Measurements from ENCODE around the gene IL4R. TPM values are rescaled to one million over a fixed set of nuclear protein-coding genes. Genes with fewer than 3 reads are reported as not detected.

The IL4R gene
- total and polyA plus RNA-seq, 2 experiments from 2014 or later = 6.4 to 17.6 TPM

DNA sequence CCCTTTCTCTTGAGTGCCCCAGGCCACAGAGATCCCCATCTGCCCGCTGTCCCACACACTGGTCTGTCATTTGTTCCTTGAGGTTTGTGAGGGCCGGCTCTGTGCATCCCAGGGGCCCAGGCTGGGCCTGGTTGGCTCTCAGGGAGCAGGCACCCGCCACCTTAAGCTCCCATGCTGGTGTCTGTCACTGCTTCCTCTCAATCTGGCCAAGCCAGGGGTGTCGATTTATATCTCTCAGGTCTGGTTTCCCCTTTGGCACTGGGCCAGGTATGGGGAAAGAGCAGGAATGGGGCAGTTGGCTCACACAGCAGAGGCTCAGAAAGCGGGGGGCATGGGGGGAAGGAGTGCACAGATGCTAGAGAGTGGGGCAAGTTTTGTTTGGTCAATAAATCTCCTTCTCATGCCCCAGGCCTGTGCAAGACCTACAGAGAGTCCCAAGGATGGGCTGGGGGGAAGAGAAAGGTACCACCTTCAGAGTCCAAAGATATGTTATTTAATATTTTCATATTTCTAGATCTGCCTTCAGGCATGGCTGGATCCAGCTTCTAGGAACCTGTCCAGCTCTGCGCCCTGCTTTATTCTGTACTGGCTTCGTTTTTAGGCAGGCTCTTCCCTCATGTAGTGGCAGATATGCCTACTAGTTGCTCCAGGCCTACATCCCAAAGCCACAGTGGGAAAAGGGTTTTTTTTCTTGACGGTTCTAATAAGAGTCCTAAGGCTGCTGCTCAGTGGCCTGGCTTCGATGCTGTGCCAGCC lies 34.3 kb downstream of the IL4R start:
- TF ChIP-seq STAT1 (IDR thresholded peaks at IDR 0.05; ENCODE audit: unreplicated experiment) (no peak), REST (IDR thresholded peaks at IDR 0.05; ENCODE audit: unreplicated experiment) (no peak), JUNB (IDR thresholded peaks at IDR 0.05; ENCODE audit: unreplicated experiment) (no peak), NANOG (IDR thresholded peaks at IDR 0.05; ENCODE audit: borderline replicate concordance) (no peak), ETS1 (IDR thresholded peaks at IDR 0.05) (no peak), EZH2phosphoT487 (IDR thresholded peaks at IDR 0.05; ENCODE audit: unreplicated experiment) (no peak), EZH2 (IDR thresholded peaks at IDR 0.05; ENCODE audit: low read depth, unreplicated experiment) (no peak), ZNF331 (CRISPR knock-in tag; IDR thresholded peaks at IDR 0.05; ENCODE audit: low read depth) (no peak), CREB1 (CRISPR knock-in tag; IDR thresholded peaks at IDR 0.05; ENCODE audit: low read depth) (no peak), ZNF114 (CRISPR knock-in tag; IDR thresholded peaks at IDR 0.05) (no peak), POLR2AphosphoS5 (IDR thresholded peaks at IDR 0.05; ENCODE audit: low read depth) (no peak)
- TF ChIP-seq, protein P1, sequence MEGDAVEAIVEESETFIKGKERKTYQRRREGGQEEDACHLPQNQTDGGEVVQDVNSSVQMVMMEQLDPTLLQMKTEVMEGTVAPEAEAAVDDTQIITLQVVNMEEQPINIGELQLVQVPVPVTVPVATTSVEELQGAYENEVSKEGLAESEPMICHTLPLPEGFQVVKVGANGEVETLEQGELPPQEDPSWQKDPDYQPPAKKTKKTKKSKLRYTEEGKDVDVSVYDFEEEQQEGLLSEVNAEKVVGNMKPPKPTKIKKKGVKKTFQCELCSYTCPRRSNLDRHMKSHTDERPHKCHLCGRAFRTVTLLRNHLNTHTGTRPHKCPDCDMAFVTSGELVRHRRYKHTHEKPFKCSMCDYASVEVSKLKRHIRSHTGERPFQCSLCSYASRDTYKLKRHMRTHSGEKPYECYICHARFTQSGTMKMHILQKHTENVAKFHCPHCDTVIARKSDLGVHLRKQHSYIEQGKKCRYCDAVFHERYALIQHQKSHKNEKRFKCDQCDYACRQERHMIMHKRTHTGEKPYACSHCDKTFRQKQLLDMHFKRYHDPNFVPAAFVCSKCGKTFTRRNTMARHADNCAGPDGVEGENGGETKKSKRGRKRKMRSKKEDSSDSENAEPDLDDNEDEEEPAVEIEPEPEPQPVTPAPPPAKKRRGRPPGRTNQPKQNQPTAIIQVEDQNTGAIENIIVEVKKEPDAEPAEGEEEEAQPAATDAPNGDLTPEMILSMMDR (conservative IDR thresholded peaks at IDR 0.05; ENCODE audit: low read depth in 2 of 2) = no peak
- TF ChIP-seq, protein P2, sequence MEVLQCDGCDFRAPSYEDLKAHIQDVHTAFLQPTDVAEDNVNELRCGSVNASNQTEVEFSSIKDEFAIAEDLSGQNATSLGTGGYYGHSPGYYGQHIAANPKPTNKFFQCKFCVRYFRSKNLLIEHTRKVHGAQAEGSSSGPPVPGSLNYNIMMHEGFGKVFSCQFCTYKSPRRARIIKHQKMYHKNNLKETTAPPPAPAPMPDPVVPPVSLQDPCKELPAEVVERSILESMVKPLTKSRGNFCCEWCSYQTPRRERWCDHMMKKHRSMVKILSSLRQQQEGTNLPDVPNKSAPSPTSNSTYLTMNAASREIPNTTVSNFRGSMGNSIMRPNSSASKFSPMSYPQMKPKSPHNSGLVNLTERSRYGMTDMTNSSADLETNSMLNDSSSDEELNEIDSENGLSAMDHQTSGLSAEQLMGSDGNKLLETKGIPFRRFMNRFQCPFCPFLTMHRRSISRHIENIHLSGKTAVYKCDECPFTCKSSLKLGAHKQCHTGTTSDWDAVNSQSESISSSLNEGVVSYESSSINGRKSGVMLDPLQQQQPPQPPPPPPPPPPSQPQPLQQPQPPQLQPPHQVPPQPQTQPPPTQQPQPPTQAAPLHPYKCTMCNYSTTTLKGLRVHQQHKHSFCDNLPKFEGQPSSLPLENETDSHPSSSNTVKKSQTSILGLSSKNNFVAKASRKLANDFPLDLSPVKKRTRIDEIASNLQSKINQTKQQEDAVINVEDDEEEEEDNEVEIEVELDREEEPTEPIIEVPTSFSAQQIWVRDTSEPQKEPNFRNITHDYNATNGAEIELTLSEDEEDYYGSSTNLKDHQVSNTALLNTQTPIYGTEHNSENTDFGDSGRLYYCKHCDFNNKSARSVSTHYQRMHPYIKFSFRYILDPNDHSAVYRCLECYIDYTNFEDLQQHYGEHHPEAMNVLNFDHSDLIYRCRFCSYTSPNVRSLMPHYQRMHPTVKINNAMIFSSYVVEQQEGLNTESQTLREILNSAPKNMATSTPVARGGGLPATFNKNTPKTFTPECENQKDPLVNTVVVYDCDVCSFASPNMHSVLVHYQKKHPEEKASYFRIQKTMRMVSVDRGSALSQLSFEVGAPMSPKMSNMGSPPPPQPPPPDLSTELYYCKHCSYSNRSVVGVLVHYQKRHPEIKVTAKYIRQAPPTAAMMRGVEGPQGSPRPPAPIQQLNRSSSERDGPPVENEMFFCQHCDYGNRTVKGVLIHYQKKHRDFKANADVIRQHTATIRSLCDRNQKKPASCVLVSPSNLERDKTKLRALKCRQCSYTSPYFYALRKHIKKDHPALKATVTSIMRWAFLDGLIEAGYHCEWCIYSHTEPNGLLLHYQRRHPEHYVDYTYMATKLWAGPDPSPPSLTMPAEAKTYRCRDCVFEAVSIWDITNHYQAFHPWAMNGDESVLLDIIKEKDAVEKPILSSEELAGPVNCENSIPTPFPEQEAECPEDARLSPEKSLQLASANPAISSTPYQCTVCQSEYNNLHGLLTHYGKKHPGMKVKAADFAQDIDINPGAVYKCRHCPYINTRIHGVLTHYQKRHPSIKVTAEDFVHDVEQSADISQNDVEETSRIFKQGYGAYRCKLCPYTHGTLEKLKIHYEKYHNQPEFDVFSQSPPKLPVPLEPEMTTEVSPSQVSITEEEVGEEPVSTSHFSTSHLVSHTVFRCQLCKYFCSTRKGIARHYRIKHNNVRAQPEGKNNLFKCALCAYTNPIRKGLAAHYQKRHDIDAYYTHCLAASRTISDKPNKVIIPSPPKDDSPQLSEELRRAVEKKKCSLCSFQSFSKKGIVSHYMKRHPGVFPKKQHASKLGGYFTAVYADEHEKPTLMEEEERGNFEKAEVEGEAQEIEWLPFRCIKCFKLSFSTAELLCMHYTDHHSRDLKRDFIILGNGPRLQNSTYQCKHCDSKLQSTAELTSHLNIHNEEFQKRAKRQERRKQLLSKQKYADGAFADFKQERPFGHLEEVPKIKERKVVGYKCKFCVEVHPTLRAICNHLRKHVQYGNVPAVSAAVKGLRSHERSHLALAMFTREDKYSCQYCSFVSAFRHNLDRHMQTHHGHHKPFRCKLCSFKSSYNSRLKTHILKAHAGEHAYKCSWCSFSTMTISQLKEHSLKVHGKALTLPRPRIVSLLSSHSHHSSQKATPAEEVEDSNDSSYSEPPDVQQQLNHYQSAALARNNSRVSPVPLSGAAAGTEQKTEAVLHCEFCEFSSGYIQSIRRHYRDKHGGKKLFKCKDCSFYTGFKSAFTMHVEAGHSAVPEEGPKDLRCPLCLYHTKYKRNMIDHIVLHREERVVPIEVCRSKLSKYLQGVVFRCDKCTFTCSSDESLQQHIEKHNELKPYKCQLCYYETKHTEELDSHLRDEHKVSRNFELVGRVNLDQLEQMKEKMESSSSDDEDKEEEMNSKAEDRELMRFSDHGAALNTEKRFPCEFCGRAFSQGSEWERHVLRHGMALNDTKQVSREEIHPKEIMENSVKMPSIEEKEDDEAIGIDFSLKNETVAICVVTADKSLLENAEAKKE (CRISPR knock-in tag; IDR thresholded peaks at IDR 0.05) = no peak
- Histone ChIP-seq H2AFZ (no peak overlapping the region), H3K36me3 (ENCODE audit: insufficient read depth) (0 out of 2 replicates have a peak, but pooled peaks cover 2% of the 10 kb centered on the region), H3K79me2 (replicated peaks; ENCODE audit: insufficient read depth) (no peaks in the 10 kb centered on the region), H3K4me2 (no peak overlapping the region), H3F3A (replicated peaks; ENCODE audit: low read depth) (no peaks in the 10 kb centered on the region), H3K4me3 (no peak overlapping the region), H3K9me2 (ENCODE audit: insufficient read depth) (no peaks in the 10 kb centered on the region), H3K27me3 (ENCODE audit: insufficient read depth) (no peaks in the 10 kb centered on the region), H4K20me1 (replicated peaks; ENCODE audit: insufficient read depth) (no peaks in the 10 kb centered on the region; the same call in 1 of the 2 replicates), H3K4me1 (ENCODE audit: insufficient read depth) (no peaks in the 10 kb centered on the region), H3K27ac (ENCODE audit: low read depth) (no peak overlapping the region)
- Mint-ChIP-seq H3K27ac (no peak overlapping the region), H3K4me3 (no peak overlapping the region), H3K27me3 (ENCODE audit: insufficient read depth, low read depth, poor library complexity) (peaks cover 6% of the 10 kb centered on the region), H3K36me3 (ENCODE audit: low read depth) (peaks cover 63% of the 10 kb centered on the region), H3K9me3 (0 out of 3 replicates have a peak, but pooled peaks cover 5% of the 10 kb centered on the region), H3K4me1 (no peaks in the 10 kb centered on the region)
- ATAC-seq = no peak
- no peak for DNase-seq (ENCODE audit: low spot score)

Data from GM23338 (cell line).